Measurements from ENCODE around the gene RBSN.

DNA sequence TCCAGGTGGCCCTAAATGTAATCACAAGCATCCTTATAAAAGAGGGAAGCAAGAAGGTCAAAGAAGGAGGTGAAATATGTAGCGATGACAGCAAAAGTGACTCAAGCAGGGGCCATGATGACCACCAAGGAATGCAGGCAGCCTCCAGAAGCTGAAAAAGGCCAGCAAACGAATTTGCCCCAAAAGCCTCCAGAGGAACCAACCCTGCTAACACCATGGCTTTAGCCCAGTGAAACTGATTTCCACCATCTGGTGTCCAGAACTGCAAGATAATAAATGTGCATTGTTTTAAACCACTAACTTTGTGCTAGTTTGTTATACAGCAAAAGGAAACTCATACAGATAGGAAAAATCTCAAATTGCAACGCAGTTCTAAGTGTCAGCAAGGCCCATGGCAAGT, 23.0 kb upstream of the RBSN start:
- TF ChIP-seq FOXM1 (IDR thresholded peaks at IDR 0.05; ENCODE audit: borderline replicate concordance) (no peak), FOXK2 (IDR thresholded peaks at IDR 0.05) (no peak), HDGF (IDR thresholded peaks at IDR 0.05; ENCODE audit: borderline replicate concordance) (no peak), NFRKB (IDR thresholded peaks at IDR 0.05) (no peak), CTBP1 (IDR thresholded peaks at IDR 0.05; ENCODE audit: borderline replicate concordance) (no peak), FOXA1 (IDR thresholded peaks at IDR 0.05) (no peak), SUZ12 (IDR thresholded peaks at IDR 0.05) (no peak)
- TF ChIP-seq, protein P1, sequence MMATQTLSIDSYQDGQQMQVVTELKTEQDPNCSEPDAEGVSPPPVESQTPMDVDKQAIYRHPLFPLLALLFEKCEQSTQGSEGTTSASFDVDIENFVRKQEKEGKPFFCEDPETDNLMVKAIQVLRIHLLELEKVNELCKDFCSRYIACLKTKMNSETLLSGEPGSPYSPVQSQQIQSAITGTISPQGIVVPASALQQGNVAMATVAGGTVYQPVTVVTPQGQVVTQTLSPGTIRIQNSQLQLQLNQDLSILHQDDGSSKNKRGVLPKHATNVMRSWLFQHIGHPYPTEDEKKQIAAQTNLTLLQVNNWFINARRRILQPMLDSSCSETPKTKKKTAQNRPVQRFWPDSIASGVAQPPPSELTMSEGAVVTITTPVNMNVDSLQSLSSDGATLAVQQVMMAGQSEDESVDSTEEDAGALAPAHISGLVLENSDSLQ (IDR thresholded peaks at IDR 0.05), result no peak
